ENCODE data around the gene TOP2A.

The TOP2A gene

GRCh38 chr17:40452216-40452787 lies 34.6 kb upstream of the TOP2A start:
- DNase-seq (ENCODE audit: low spot score) = no peak

DNA sequence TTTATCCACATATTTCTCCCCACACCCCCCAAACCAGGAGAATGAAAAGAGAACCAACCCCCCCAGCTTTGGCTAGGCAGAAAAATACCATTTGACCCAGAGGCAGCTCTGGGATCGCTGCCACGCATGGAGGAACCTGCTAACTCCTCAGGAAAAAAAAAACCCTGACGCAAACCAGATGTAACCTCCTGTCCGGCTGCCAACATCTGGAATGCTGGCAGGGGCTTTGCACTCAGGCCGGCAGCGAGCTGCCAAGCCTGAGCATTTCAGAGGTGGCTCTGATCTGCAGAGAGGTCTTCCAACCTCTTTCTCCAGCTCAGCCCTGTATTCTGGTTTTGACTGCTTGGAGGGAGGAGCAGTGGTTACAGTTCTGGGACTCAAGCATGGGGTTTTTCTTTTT lies 33.7 kb upstream of the TOP2A start:
- DNase-seq (ENCODE audit: low spot score) = no peak

GRCh38 chr17:40450175-40450574 lies 32.5 kb upstream of the TOP2A start:
- DNase-seq (ENCODE audit: low spot score) = no peak

GRCh38 chr17:40448639-40449261 lies 31.1 kb upstream of the TOP2A start:
- DNase-seq (ENCODE audit: low spot score) = no peak

DNA sequence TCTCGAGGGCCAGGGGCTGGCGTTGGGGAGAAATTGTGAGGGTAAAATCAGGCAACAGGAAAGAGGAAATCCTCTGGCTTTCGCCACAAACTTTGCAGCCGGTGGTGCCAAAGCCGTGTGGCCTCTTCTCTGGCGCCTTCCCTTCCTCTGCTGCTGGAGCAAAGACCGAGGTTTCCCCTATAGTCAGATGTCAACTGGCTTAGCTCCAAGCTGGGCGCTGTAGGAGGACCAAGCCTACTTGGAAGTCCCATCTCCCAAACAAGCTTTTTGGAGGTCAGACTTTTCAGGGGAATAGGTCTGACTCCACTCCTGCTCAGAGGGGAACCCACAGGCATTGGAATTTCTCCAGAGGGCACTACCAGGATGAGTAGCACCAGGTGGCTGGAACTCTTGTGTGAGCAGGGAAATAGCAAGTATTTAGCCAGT lies 30.5 kb upstream of the TOP2A start:
- no peak for DNase-seq (ENCODE audit: low spot score)

GRCh38 chr17:40447806-40448205 lies 30.1 kb upstream of the TOP2A start:
- DNase-seq (ENCODE audit: low spot score) = no peak

DNA sequence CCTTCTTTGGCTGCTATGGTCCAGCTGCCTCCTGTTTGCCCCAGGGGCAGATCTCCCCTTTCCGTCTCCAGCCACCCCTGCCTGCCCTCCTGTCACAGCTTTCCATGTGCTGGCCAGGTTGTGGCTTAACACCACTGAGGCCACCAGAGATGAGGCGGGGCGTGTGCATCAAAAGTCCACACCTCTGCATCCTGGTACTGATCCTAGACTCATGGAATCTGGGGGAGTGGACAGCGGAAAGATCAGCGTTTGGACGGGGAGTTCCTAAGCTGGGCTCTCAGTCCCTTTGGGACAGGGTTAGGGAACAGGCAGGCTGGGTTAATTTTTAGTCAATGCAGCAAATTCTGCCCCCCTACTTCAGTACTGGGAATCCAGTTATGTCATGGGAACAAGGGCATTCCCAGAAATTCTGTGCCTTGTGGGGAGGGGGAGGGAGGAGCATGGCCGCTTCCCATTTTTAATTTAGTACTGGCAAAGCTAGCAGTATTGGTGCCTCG lies 29.5 kb upstream of the TOP2A start:
- DNase-seq (ENCODE audit: low spot score) = no peak

GRCh38 chr17:40445751-40446468 lies 28.2 kb upstream of the TOP2A start:
- DNase-seq (ENCODE audit: low spot score) = no peak

DNA sequence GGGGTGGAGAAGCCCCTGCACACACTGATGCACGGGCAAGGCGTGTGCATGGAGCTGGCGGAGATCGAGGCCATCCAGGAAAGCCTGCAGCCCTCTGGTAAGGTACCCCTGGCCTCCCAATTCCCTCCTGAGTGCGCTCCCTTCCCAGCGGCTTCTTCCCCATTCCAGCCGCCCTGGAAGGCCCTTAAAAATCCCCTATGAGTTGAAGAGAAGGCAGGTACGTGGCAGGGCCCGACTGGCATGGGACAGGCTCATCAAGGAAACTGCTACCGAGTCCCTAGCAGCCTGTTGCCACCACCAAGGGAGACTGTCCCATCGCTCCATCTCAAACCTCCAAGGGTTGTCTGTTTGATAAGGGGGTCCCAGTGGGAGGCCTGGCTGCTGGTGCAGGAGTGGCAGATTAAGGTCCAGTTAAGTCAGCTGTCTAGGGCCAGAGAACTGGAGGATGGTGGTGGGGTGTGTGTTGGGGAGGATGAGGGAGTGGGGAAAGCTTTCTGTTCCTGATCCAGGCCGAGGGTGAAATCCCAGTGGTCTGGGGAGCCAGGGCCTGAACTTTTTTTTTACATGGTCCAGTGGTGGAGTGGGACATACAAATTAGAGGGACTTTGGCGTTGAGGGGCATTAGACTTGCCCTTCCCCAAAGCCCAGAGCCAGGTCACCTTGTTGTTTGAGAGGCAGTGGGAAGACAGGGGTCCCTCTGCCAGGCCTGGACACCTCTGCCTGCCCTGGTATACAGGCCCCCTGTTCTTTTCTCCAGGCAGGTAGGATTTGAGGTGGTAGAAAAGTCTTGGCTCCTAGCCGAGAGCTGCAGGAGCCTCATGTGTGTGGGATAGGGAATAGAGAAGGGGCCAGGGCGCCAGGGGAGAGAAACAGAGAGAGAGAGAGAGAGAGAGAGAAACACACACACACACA lies 26.5 kb upstream of the TOP2A start:
- DNase-seq (ENCODE audit: low spot score) = no peak

GRCh38 chr17:40443196-40443987 lies 25.7 kb upstream of the TOP2A start, which contains the start of gene IGFBP4:
Gene IGFBP4 (plus strand): TSS chr17:40443450. CDS start chr17:40443736, 286 bp downstream.
- no peak for DNase-seq (ENCODE audit: low spot score)

DNA sequence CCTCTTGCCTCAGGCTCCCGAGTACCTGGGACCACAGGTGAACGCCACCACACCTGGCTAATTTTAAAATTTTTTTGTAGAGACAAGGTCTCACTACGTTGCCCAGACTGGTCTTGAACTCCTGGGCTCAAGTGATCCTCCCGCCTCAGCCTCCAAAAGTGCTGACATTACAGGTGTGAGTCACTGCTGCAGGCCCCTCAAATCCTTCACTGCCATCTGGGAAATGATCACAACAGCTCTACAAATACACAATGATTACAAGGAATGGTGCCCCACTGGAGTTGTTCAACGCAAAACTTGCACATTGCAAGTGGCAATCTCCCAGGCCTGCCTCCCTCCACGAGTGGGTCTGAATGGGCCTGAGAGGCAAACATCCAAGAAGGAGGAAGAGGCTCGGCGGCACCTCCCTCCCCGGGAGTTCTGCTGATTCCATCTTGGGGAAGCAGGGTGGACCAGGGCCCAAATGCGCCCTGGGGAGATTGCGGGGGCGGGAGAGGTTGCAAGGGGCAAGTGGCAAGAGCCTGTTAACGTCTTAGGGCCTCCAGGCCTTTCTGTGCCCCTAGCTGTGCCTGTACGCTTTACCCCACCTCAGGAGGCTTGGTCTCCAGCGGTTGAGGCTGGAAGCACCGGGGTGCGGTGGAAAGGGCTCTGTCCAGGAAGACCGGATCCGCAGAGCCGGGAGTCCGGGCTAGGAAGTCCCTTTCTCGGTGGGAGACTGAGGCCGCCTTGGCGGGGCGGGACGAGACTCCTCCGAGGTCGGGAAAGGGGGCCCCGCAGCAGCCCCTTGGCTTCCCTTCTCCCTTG lies 24.9 kb upstream of the TOP2A start:
- no peak for DNase-seq (ENCODE audit: low spot score)

DNA sequence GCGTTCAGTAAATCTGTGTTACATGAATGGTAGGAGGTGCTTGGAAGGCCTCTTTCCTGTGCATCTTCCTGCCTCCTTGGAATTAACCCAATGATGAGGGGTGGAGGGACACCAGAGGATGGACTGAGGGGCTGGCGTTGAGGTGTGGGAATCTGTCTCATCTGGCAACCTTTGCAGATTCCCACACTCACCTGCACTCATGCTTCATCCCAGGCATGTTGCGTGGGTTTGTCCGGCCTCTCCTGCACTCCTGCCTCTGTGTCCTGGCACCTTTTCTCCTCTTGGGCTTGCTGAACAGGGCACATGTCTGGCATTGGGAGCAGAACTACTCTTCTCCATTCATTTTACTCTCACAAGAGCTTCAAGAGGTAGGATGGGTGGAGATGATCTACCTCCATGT lies 22.5 kb upstream of the TOP2A start:
- DNase-seq (ENCODE audit: low spot score) = no peak

DNA sequence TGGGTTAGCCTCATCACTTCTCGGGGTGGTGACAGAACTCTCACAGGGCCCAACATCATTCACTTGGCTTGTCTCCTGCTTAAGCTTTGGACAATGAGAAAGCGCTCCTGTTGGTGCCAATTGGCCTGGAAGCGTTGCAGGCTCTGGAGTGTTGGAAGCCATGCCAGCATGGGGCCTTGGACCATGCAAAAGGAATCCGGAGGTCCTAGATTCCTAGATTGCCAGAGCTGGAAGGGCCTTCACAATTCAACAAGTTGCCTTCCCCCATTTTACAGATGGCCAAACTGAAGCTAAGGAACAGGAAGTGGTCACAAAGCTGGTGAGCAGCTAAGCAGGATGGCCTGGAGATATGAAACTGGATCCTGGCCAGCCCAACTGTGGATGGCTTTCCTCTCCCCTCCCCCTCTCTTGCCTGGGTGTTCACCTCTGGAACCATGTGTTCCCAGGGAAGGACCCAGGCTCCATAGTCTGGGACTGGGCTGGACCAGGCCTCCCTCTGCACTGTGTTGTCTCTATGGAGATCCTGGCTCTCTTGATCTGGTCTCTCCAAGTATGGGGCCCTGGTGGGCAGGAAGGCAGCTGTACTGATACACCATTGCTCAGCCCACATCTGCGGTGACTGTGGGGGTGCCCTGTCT lies 19.5 kb upstream of the TOP2A start:
- DNase-seq (ENCODE audit: low spot score) = no peak

DNA sequence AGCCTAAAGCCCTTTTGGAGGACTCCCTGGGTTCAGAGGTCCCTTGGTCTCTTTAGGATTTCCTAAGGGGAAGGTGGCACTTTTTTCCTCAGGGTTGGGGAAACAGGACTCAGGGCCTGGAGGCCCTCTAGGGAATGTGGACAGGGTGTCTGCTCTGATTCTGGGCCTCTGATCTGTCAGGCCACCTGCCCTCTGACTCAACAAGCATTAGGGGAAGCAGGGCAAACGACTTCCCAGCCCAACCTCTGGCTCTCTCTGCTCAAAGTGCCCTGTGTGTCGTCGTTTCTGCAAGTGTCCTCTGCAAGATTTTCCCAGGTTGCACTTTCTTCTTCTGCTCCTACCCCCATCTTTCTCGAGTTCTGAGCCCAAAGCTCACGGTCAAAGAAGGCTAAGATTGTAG lies 18.9 kb upstream of the TOP2A start:
- no peak for DNase-seq (ENCODE audit: low spot score)

- no peak for DNase-seq (ENCODE audit: low spot score)
Observed at GRCh38 chr17:40433551-40434415, 16.1 kb upstream of the TOP2A start.

- DNase-seq (ENCODE audit: low spot score) = no peak
Observed at GRCh38 chr17:40432864-40433528, 15.3 kb upstream of the TOP2A start.

GRCh38 chr17:40431231-40431602 lies 13.5 kb upstream of the TOP2A start:
- DNase-seq (ENCODE audit: low spot score) = no peak

Data from pons (tissue), 1 donor.